H1 (cell line): Measurements from ENCODE around the gene RARB. TPM values are rescaled to one million over a fixed set of nuclear protein-coding genes. Genes with fewer than 3 reads are reported as not detected.

Experiments
- EGR1 ChIP-seq: IDR thresholded peaks from 2 replicates; pipeline ENCODE4 v1.6.1; 2011; ENCODE audit warnings: low read depth, low read length, borderline replicate concordance
- GTF2F1 ChIP-seq: IDR thresholded peaks from 2 replicates; pipeline ENCODE4 v1.6.1; 2012; ENCODE audit warnings: low read depth, low read length, improper control_type of control experiment, borderline replicate concordance
- HDAC2 ChIP-seq, 2 experiments: fragments of 300-600 bp in 1 of 2; sonication (generic) in 1 of 2; IDR thresholded peaks; 2 replicates each; pipeline ENCODE4 v1.6.1; 2011 to 2012; ENCODE audit warnings: low read depth in 2 of 2, low read length in 2 of 2, mild to moderate bottlenecking in 2 of 2, moderate library complexity in 2 of 2, borderline replicate concordance in 1 of 2, inconsistent platforms in 1 of 2
- POLR2A ChIP-seq, 2 experiments: IDR thresholded peaks; 1 replicate in 1 of 2; 2 replicates in 1 of 2; pipeline ENCODE4 v1.6.1; 2011; ENCODE audit warnings: low read depth in 2 of 2, low read length in 2 of 2, mild to moderate bottlenecking in 2 of 2; ENCODE audit errors: control extremely low read depth in 1 of 2
- RFX5 ChIP-seq: IDR thresholded peaks from 2 replicates; pipeline ENCODE4 v1.6.1; 2011; ENCODE audit warnings: low read depth, low read length, improper control_type of control experiment, borderline replicate concordance
- SIN3A ChIP-seq, 2 experiments: IDR thresholded peaks in 1 of 2; conservative IDR thresholded peaks in 1 of 2; 2 replicates each; pipeline ENCODE4 v1.6.1; 2011 to 2012; ENCODE audit warnings: low read length in 2 of 2, improper control_type of control experiment in 1 of 2, low read depth in 1 of 2, mild to moderate bottlenecking in 1 of 2
- SP1 ChIP-seq: IDR thresholded peaks from 2 replicates; pipeline ENCODE4 v1.6.1; 2011; ENCODE audit warnings: low read depth, low read length
- polyA plus RNA-seq, 7 experiments: library from polyadenylated mRNA; depleted of rRNA in 3 of 7; stranded (reverse) in 5 of 7; unstranded in 2 of 7; fragments of >200 nt in 5 of 7; fragments of 200-250 nt in 2 of 7; gene quantifications; 1 replicate in 5 of 7; 2 replicates in 1 of 7; 4 replicates in 1 of 7; pipeline versions ENCODE4 v1.2.1 to v1.2.3, GENCODE V29; 2011 to 2013; ENCODE audit warnings: missing spikeins in 2 of 7, mixed read lengths in 2 of 7
- total RNA-seq: library from RNA; stranded (reverse); fragmentation: NEBNext Ultra II Directional; extraction: Animal tissue kit (Norgen Biotek cat#: 25700); gene quantifications from 2 replicates; pipeline ENCODE4 v1.2.1, GENCODE V29; 2021
- TF ChIP-seq, protein P1 (sequence below): fragments of 300-600 bp; sonication (generic); IDR thresholded peaks from 2 replicates; pipeline ENCODE4 v1.7.1; 2012; ENCODE audit warnings: low read length, moderate library complexity, mild to moderate bottlenecking, inconsistent platforms; ENCODE audit not compliant: insufficient replicate concordance

Gene RARB
- total and polyA plus RNA-seq, 2 of the 8 experiments (the other 6 are each of a cell fraction or from before 2014, with no cell fraction given): 0.15 to 0.22 TPM

DNA sequence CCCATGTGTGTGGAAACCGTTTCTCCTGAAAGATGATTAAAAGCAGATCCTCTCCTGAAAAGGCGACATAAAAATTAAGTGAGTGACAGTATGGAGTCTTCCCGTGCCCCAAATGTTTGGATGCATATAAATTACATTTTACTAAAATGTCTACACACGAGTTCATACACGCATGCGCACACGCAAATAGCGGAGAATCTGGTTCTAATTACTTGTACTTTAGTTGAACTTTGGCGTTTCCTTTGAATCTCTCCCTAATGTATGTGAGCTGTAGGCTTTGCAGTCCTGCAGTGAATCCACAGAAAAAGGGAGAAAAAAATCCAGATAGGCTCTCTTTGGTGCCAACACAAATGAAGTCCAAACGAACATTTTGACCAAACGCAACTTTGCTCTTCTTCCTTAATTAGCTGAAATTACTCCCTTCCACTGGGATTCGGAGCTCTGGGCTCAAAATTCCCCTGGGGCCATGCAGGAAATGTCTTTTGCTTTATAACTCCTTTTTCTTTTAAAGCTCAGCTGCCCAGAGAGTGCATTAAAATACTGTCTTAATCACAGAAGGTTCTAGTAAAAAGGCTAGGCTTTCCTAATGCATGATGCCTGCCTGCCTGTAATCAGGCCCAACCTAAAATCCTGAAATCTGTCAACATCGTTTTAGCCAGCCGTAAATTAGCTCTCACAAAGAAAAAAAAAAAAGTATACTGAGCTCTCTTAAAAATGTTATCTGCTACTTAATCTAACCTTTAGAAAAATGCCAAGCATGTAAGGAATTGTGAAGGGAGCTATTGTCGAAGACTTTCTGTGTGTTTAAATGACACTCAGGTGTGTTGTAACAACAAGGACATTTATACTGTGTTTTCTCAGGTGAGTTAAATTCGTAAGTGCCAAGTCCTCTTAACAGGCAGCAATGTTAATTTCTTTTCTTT is 26.2 kb downstream of the RARB start (continued):
- TF ChIP-seq, protein P1, sequence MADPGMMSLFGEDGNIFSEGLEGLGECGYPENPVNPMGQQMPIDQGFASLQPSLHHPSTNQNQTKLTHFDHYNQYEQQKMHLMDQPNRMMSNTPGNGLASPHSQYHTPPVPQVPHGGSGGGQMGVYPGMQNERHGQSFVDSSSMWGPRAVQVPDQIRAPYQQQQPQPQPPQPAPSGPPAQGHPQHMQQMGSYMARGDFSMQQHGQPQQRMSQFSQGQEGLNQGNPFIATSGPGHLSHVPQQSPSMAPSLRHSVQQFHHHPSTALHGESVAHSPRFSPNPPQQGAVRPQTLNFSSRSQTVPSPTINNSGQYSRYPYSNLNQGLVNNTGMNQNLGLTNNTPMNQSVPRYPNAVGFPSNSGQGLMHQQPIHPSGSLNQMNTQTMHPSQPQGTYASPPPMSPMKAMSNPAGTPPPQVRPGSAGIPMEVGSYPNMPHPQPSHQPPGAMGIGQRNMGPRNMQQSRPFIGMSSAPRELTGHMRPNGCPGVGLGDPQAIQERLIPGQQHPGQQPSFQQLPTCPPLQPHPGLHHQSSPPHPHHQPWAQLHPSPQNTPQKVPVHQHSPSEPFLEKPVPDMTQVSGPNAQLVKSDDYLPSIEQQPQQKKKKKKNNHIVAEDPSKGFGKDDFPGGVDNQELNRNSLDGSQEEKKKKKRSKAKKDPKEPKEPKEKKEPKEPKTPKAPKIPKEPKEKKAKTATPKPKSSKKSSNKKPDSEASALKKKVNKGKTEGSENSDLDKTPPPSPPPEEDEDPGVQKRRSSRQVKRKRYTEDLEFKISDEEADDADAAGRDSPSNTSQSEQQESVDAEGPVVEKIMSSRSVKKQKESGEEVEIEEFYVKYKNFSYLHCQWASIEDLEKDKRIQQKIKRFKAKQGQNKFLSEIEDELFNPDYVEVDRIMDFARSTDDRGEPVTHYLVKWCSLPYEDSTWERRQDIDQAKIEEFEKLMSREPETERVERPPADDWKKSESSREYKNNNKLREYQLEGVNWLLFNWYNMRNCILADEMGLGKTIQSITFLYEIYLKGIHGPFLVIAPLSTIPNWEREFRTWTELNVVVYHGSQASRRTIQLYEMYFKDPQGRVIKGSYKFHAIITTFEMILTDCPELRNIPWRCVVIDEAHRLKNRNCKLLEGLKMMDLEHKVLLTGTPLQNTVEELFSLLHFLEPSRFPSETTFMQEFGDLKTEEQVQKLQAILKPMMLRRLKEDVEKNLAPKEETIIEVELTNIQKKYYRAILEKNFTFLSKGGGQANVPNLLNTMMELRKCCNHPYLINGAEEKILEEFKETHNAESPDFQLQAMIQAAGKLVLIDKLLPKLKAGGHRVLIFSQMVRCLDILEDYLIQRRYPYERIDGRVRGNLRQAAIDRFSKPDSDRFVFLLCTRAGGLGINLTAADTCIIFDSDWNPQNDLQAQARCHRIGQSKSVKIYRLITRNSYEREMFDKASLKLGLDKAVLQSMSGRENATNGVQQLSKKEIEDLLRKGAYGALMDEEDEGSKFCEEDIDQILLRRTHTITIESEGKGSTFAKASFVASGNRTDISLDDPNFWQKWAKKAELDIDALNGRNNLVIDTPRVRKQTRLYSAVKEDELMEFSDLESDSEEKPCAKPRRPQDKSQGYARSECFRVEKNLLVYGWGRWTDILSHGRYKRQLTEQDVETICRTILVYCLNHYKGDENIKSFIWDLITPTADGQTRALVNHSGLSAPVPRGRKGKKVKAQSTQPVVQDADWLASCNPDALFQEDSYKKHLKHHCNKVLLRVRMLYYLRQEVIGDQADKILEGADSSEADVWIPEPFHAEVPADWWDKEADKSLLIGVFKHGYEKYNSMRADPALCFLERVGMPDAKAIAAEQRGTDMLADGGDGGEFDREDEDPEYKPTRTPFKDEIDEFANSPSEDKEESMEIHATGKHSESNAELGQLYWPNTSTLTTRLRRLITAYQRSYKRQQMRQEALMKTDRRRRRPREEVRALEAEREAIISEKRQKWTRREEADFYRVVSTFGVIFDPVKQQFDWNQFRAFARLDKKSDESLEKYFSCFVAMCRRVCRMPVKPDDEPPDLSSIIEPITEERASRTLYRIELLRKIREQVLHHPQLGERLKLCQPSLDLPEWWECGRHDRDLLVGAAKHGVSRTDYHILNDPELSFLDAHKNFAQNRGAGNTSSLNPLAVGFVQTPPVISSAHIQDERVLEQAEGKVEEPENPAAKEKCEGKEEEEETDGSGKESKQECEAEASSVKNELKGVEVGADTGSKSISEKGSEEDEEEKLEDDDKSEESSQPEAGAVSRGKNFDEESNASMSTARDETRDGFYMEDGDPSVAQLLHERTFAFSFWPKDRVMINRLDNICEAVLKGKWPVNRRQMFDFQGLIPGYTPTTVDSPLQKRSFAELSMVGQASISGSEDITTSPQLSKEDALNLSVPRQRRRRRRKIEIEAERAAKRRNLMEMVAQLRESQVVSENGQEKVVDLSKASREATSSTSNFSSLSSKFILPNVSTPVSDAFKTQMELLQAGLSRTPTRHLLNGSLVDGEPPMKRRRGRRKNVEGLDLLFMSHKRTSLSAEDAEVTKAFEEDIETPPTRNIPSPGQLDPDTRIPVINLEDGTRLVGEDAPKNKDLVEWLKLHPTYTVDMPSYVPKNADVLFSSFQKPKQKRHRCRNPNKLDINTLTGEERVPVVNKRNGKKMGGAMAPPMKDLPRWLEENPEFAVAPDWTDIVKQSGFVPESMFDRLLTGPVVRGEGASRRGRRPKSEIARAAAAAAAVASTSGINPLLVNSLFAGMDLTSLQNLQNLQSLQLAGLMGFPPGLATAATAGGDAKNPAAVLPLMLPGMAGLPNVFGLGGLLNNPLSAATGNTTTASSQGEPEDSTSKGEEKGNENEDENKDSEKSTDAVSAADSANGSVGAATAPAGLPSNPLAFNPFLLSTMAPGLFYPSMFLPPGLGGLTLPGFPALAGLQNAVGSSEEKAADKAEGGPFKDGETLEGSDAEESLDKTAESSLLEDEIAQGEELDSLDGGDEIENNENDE: peak; percentile 46
- TF ChIP-seq POLR2A (IDR thresholded peaks at IDR 0.05; ENCODE audit: control extremely low read depth in 1 of 2, low read depth in 2 of 2, low read length in 2 of 2) (no peak), GTF2F1 (no peak), SIN3A (conservative IDR thresholded peaks at IDR 0.05 in 1 of 2, IDR thresholded peaks at IDR 0.05 in 1 of 2; ENCODE audit: low read depth in 1 of 2, low read length in 2 of 2) (no peak), HDAC2 (IDR thresholded peaks at IDR 0.05; ENCODE audit: borderline replicate concordance in 1 of 2, low read depth in 2 of 2, low read length in 2 of 2) (no peak), EGR1 (no peak), RFX5 (no peak), SP1 (0 out of 2 replicates have a peak, but pooled peaks have one; percentile 15)
